NT2/D1 (cell line): Measurements from ENCODE around the gene N4BP2.

Experiments used
- DNase-seq: peaks from one replicate; pipeline ENCODE4 v3.0.0-alpha.2; 2011; ENCODE audit warnings: low read depth, low spot score
- H3K27me3 ChIP-seq: 2 replicates; pipeline ENCODE4 v1.6.0; 2011; ENCODE audit warnings: mild to moderate bottlenecking; ENCODE audit not compliant: insufficient read length, insufficient read depth
- H3K36me3 ChIP-seq: 2 replicates; pipeline ENCODE4 v1.6.1; 2011; ENCODE audit warnings: mild to moderate bottlenecking, low read length, mixed read lengths; ENCODE audit not compliant: insufficient read depth, insufficient read length
- H3K4me1 ChIP-seq: 2 replicates; pipeline ENCODE4 v1.5.1; 2011; ENCODE audit not compliant: insufficient read depth, insufficient read length
- H3K4me3 ChIP-seq: 2 replicates; pipeline ENCODE4 v1.5.1; 2011; ENCODE audit warnings: low read depth; ENCODE audit not compliant: insufficient read length
- H3K9ac ChIP-seq: 2 replicates; pipeline ENCODE4 v1.6.0; 2011; ENCODE audit warnings: low read depth; ENCODE audit not compliant: insufficient read length
- H3K9me3 ChIP-seq: 2 replicates; pipeline ENCODE4 v1.5.1; 2011; ENCODE audit warnings: mild to moderate bottlenecking, low read length; ENCODE audit not compliant: insufficient read depth
- SUZ12 ChIP-seq: IDR thresholded peaks from 2 replicates; pipeline ENCODE4 v1.6.1; 2011; ENCODE audit not compliant: insufficient read length, insufficient read depth; ENCODE audit errors: extremely low read depth
- YY1 ChIP-seq: IDR thresholded peaks from 2 replicates; pipeline ENCODE4 v1.6.1; 2011; ENCODE audit not compliant: insufficient read length, insufficient read depth
- ZNF274 ChIP-seq: IDR thresholded peaks from 2 replicates; pipeline ENCODE4 v1.6.1; 2011; ENCODE audit warnings: mild to moderate bottlenecking, low read depth, low read length

The N4BP2 gene

GRCh38 chr4:40204507-40205258 lies 148.0 kb downstream of the N4BP2 start:
- H3K4me3 ChIP-seq, result no peak overlapping the region
- DNase-seq, result no peak
- H3K36me3 ChIP-seq, result no peaks in the 10 kb centered on the region

GRCh38 chr4:40205259-40206198 lies 148.9 kb downstream of the N4BP2 start:
- Histone ChIP-seq H3K4me1 (no peaks in the 10 kb centered on the region), H3K9ac (no peak overlapping the region), H3K4me3 (no peak overlapping the region), H3K36me3 (no peaks in the 10 kb centered on the region), H3K27me3 (no peaks in the 10 kb centered on the region), H3K9me3 (no peaks in the 10 kb centered on the region)
- no peak for DNase-seq
- no peak for TF ChIP-seq SUZ12
- no peak for TF ChIP-seq ZNF274
- TF ChIP-seq YY1, result no peak

More at GRCh38 chr4:40204507-40205258, 148.0 kb downstream of the N4BP2 start:
- H3K27me3 ChIP-seq, result no peaks in the 10 kb centered on the region
- no peaks in the 10 kb centered on the region for H3K4me1 ChIP-seq
- TF ChIP-seq YY1 (no peak), ZNF274 (no peak), SUZ12 (no peak)
- H3K9me3 ChIP-seq, result no peaks in the 10 kb centered on the region
- no peak overlapping the region for H3K9ac ChIP-seq

- no peaks in the 10 kb centered on the region for H3K36me3 ChIP-seq
- no peaks in the 10 kb centered on the region for H3K9me3 ChIP-seq
- H3K4me3 ChIP-seq, result no peak overlapping the region
- DNase-seq, result no peak
- H3K9ac ChIP-seq, result no peak overlapping the region
- TF ChIP-seq SUZ12 (no peak), ZNF274 (no peak), YY1 (no peak)
- no peaks in the 10 kb centered on the region for H3K27me3 ChIP-seq
- H3K4me1 ChIP-seq, result no peaks in the 10 kb centered on the region
These were observed 149.8 kb downstream of the N4BP2 start for GRCh38 chr4:40206426-40206825.
